ENCODE results near the gene PRKCA. TPM values are rescaled to one million over a fixed set of nuclear protein-coding genes. Genes with fewer than 3 reads are reported as not detected.
A peak's percentile ranks its signal among the peaks of the same experiment; 100 is the strongest.

The PRKCA gene
- total and polyA plus RNA-seq, 2 donors (not counting 3 experiments of a cell fraction or from before 2014, with no cell fraction given) = 7.5 to 34.2 TPM

- intact Hi-C loops (cut with micrococcal nuclease) = no loop called here
- no peaks in the 10 kb centered on the region for H3K9me1 ChIP-seq (replicated peaks; ENCODE audit: control insufficient read depth, extremely low read depth, insufficient read depth, low read length)
- H2AFZ ChIP-seq (ENCODE audit: low read depth, low read length) = no peak overlapping the region
- no peak for FAIRE-seq
- no peak for DNase-seq (ENCODE audit: low read depth, low spot score)
- peak overlapping the region; percentile 5 for H3K4me2 ChIP-seq (ENCODE audit: insufficient read depth, low read length)
- BruUV-seq (replicated peaks) = no TSS peak
- H3K27me3 ChIP-seq (ENCODE audit: control insufficient read depth in 2 of 2, insufficient read depth in 2 of 2, low read length in 2 of 2) = no peaks in the 10 kb centered on the region
- dilution Hi-C loops (cut with MboI; ENCODE audit: extremely low pct_ligation_motif_present, low sequenced_read_pairs) = no loop called here
- TF ChIP-seq, protein P1, sequence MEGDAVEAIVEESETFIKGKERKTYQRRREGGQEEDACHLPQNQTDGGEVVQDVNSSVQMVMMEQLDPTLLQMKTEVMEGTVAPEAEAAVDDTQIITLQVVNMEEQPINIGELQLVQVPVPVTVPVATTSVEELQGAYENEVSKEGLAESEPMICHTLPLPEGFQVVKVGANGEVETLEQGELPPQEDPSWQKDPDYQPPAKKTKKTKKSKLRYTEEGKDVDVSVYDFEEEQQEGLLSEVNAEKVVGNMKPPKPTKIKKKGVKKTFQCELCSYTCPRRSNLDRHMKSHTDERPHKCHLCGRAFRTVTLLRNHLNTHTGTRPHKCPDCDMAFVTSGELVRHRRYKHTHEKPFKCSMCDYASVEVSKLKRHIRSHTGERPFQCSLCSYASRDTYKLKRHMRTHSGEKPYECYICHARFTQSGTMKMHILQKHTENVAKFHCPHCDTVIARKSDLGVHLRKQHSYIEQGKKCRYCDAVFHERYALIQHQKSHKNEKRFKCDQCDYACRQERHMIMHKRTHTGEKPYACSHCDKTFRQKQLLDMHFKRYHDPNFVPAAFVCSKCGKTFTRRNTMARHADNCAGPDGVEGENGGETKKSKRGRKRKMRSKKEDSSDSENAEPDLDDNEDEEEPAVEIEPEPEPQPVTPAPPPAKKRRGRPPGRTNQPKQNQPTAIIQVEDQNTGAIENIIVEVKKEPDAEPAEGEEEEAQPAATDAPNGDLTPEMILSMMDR (IDR thresholded peaks at IDR 0.05; ENCODE audit: extremely low read depth in 1 of 2, insufficient read depth in 1 of 2, low read depth in 1 of 2, low read length in 2 of 2) = no peak
- TF ChIP-seq POLR2AphosphoS5 (IDR thresholded peaks at IDR 0.05; ENCODE audit: insufficient read depth, low read depth, low read length) = no peak
- no peak for TF ChIP-seq POLR2A (IDR thresholded peaks at IDR 0.05; ENCODE audit: low read depth, low read length)
- no peak for TF ChIP-seq MAX (IDR thresholded peaks at IDR 0.05; ENCODE audit: insufficient read depth, insufficient read length)
- TF ChIP-seq GATA2 (IDR thresholded peaks at IDR 0.05; ENCODE audit: insufficient read depth, insufficient read length, low read depth, low read length) = no peak
- no peak for TF ChIP-seq EZH2 (IDR thresholded peaks at IDR 0.05; ENCODE audit: borderline replicate concordance, low read depth, low read length, severe bottlenecking)
- no peak for TF ChIP-seq JUN (IDR thresholded peaks at IDR 0.05; ENCODE audit: borderline replicate concordance, insufficient read depth, insufficient read length, low read depth)
- no peak for TF ChIP-seq MYC (IDR thresholded peaks at IDR 0.05; ENCODE audit: low read depth, low read length)
- no peak for TF ChIP-seq FOS (IDR thresholded peaks at IDR 0.05; ENCODE audit: borderline replicate concordance, insufficient read depth, low read length)
- ChIA-PET POLR2A (no interaction called here), CTCF (interaction anchor here (1.1 to 2.3 kb wide), 6 partner anchors 12 to 400 kb away, joined by 3 to 11 read pairs (median 5); no protein-coding TSS in a partner anchor)
- H3K9me3 ChIP-seq (replicated peaks; ENCODE audit: control insufficient read depth, insufficient read depth, low read length) = no peaks in the 10 kb centered on the region
- no peaks in the 10 kb centered on the region for H3K36me3 ChIP-seq (ENCODE audit: control insufficient read depth in 2 of 2, extremely low read depth in 1 of 2, insufficient read depth in 2 of 2, low read length in 2 of 2)
- peak overlapping the region; percentile 35 for H3K27ac ChIP-seq (ENCODE audit: insufficient read depth, low read depth, low read length)
- no peak overlapping the region for H3K9ac ChIP-seq (replicated peaks; ENCODE audit: extremely low read depth, insufficient read depth, low read length)
- no peaks in the 10 kb centered on the region for H4K20me1 ChIP-seq (replicated peaks; ENCODE audit: control insufficient read depth, extremely low read depth, insufficient read depth, low read length)
- H3K4me1 ChIP-seq (ENCODE audit: control insufficient read depth, extremely low read depth, insufficient read depth, low read length) = peaks cover 30% of the 10 kb centered on the region
- H3K79me2 ChIP-seq (ENCODE audit: control insufficient read depth, insufficient read depth, low read length) = no peaks in the 10 kb centered on the region
- no peak overlapping the region for H3K4me3 ChIP-seq (replicated peaks in 1 of 3; ENCODE audit: insufficient read depth in 1 of 3, low read depth in 1 of 3, low read length in 3 of 3)
Measured at GRCh38 chr17:66273586-66273848, 28.9 kb upstream of the PRKCA start.

Data from endothelial cell of umbilical vein (primary cell).